ENCODE measurements around the gene WDR20.

GRCh38 chr14:102197317-102197853, 57.7 kb downstream of the WDR20 start:
- TF ChIP-seq MAX (IDR thresholded peaks at IDR 0.05) (no peak), CEBPB (IDR thresholded peaks at IDR 0.05) (no peak), TAF1 (IDR thresholded peaks at IDR 0.05; ENCODE audit: low read depth) (no peak), FOXM1 (IDR thresholded peaks at IDR 0.05; ENCODE audit: borderline replicate concordance, low read depth) (no peak), TCF12 (IDR thresholded peaks at IDR 0.05; ENCODE audit: low read depth) (no peak), RAD21 (IDR thresholded peaks at IDR 0.05; ENCODE audit: low read depth) (no peak), ZBTB7A (IDR thresholded peaks at IDR 0.05; ENCODE audit: low read depth) (no peak), CREB1 (IDR thresholded peaks at IDR 0.05; ENCODE audit: low read depth) (no peak), NFIC (IDR thresholded peaks at IDR 0.05) (no peak), YY1 (IDR thresholded peaks at IDR 0.05; ENCODE audit: low read depth) (no peak), EP300 (IDR thresholded peaks at IDR 0.05; ENCODE audit: borderline replicate concordance) (no peak)
- TF ChIP-seq, protein P1, sequence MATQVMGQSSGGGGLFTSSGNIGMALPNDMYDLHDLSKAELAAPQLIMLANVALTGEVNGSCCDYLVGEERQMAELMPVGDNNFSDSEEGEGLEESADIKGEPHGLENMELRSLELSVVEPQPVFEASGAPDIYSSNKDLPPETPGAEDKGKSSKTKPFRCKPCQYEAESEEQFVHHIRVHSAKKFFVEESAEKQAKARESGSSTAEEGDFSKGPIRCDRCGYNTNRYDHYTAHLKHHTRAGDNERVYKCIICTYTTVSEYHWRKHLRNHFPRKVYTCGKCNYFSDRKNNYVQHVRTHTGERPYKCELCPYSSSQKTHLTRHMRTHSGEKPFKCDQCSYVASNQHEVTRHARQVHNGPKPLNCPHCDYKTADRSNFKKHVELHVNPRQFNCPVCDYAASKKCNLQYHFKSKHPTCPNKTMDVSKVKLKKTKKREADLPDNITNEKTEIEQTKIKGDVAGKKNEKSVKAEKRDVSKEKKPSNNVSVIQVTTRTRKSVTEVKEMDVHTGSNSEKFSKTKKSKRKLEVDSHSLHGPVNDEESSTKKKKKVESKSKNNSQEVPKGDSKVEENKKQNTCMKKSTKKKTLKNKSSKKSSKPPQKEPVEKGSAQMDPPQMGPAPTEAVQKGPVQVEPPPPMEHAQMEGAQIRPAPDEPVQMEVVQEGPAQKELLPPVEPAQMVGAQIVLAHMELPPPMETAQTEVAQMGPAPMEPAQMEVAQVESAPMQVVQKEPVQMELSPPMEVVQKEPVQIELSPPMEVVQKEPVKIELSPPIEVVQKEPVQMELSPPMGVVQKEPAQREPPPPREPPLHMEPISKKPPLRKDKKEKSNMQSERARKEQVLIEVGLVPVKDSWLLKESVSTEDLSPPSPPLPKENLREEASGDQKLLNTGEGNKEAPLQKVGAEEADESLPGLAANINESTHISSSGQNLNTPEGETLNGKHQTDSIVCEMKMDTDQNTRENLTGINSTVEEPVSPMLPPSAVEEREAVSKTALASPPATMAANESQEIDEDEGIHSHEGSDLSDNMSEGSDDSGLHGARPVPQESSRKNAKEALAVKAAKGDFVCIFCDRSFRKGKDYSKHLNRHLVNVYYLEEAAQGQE (IDR thresholded peaks at IDR 0.05; ENCODE audit: low read depth): no peak

Data from Ishikawa (cell line).